Panc1 (cell line): Measurements from ENCODE around the gene KRTAP1-3.

Experiments
- POLR2AphosphoS5 ChIP-seq: IDR thresholded peaks from 2 replicates; pipeline ENCODE4 v1.6.1; 2012; ENCODE audit warnings: mild to moderate bottlenecking, low read depth, low read length, moderate library complexity
- SIN3A ChIP-seq: IDR thresholded peaks from 2 replicates; pipeline ENCODE4 v1.6.1; 2012; ENCODE audit warnings: low read depth, mild to moderate bottlenecking, low read length, moderate library complexity, borderline replicate concordance; ENCODE audit not compliant: insufficient read depth
- TF ChIP-seq, protein P1 (sequence below): fragments of 450-650 bp; IDR thresholded peaks from 2 replicates; pipeline ENCODE4 v1.5.1; 2017; ENCODE audit warnings: mild to moderate bottlenecking
- TF ChIP-seq, protein P2 (sequence below), 2 experiments: IDR thresholded peaks; 2 replicates each; pipeline ENCODE4 v1.6.1; 2011 to 2012; ENCODE audit warnings: low read depth in 2 of 2, control low read depth in 1 of 2, low read length in 1 of 2, mild to moderate bottlenecking in 1 of 2, moderate library complexity in 1 of 2; ENCODE audit not compliant: insufficient read depth in 1 of 2

DNA sequence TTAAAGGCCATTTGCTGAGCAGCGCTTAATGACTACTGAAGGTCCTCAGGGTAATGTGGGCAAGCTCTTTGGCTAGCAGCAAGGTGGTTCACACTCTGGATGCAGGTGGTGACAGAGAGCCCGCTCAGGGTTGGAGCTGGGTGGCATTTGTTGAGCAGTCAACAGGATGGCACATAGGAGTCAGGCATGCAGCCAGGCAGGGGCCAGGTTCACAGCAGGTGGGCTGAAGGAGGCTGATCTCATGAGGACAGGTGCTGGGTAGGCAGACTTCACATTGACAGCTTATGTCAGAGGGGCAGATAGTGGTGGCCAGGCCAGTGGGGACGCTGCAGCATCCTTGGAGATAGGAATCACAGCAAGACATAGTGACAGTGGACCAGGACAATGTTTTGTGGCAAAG lies 30.3 kb downstream of the KRTAP1-3 start:
- TF ChIP-seq, protein P1, sequence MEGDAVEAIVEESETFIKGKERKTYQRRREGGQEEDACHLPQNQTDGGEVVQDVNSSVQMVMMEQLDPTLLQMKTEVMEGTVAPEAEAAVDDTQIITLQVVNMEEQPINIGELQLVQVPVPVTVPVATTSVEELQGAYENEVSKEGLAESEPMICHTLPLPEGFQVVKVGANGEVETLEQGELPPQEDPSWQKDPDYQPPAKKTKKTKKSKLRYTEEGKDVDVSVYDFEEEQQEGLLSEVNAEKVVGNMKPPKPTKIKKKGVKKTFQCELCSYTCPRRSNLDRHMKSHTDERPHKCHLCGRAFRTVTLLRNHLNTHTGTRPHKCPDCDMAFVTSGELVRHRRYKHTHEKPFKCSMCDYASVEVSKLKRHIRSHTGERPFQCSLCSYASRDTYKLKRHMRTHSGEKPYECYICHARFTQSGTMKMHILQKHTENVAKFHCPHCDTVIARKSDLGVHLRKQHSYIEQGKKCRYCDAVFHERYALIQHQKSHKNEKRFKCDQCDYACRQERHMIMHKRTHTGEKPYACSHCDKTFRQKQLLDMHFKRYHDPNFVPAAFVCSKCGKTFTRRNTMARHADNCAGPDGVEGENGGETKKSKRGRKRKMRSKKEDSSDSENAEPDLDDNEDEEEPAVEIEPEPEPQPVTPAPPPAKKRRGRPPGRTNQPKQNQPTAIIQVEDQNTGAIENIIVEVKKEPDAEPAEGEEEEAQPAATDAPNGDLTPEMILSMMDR = no peak
- TF ChIP-seq POLR2AphosphoS5 (no peak), SIN3A (no peak)
- TF ChIP-seq, protein P2, sequence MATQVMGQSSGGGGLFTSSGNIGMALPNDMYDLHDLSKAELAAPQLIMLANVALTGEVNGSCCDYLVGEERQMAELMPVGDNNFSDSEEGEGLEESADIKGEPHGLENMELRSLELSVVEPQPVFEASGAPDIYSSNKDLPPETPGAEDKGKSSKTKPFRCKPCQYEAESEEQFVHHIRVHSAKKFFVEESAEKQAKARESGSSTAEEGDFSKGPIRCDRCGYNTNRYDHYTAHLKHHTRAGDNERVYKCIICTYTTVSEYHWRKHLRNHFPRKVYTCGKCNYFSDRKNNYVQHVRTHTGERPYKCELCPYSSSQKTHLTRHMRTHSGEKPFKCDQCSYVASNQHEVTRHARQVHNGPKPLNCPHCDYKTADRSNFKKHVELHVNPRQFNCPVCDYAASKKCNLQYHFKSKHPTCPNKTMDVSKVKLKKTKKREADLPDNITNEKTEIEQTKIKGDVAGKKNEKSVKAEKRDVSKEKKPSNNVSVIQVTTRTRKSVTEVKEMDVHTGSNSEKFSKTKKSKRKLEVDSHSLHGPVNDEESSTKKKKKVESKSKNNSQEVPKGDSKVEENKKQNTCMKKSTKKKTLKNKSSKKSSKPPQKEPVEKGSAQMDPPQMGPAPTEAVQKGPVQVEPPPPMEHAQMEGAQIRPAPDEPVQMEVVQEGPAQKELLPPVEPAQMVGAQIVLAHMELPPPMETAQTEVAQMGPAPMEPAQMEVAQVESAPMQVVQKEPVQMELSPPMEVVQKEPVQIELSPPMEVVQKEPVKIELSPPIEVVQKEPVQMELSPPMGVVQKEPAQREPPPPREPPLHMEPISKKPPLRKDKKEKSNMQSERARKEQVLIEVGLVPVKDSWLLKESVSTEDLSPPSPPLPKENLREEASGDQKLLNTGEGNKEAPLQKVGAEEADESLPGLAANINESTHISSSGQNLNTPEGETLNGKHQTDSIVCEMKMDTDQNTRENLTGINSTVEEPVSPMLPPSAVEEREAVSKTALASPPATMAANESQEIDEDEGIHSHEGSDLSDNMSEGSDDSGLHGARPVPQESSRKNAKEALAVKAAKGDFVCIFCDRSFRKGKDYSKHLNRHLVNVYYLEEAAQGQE (IDR thresholded peaks at IDR 0.05; ENCODE audit: insufficient read depth in 1 of 2, low read depth in 2 of 2, low read length in 1 of 2) = no peak
